Activated CD8-positive, alpha-beta memory T cell treated with anti-CD3 and anti-CD28 coated beads, Interleukin-2, amount 50 U/mL, for 4 hours (primary cell): ENCODE results near the gene RASGRF1.

Source experiments
- DNase-seq: peaks from one replicate; pipeline ENCODE4 v3.0.0-alpha.2; 2020

RASGRF1 gene

GRCh38 chr15:79066391-79067071, 24.0 kb downstream of the RASGRF1 start:
- no peak for DNase-seq

GRCh38 chr15:79065706-79066376, 24.7 kb downstream of the RASGRF1 start:
- no peak for DNase-seq

GRCh38 chr15:79065361-79065705, 25.2 kb downstream of the RASGRF1 start:
- no peak for DNase-seq

- no peak for DNase-seq
These were observed 26.1 kb downstream of the RASGRF1 start for GRCh38 chr15:79064496-79064895.

GRCh38 chr15:79060175-79060574, 30.4 kb downstream of the RASGRF1 start:
- DNase-seq: no peak

- no peak for DNase-seq
These were observed 31.5 kb downstream of the RASGRF1 start for GRCh38 chr15:79059081-79059572.

- DNase-seq: no peak
These were observed 32.2 kb downstream of the RASGRF1 start for GRCh38 chr15:79058260-79058850.

- DNase-seq: no peak
These were observed 33.5 kb downstream of the RASGRF1 start for GRCh38 chr15:79057050-79057449.

GRCh38 chr15:79054350-79054749, 36.2 kb downstream of the RASGRF1 start:
- no peak for DNase-seq

- DNase-seq: no peak
These were observed 36.7 kb downstream of the RASGRF1 start for GRCh38 chr15:79053894-79054293.

- DNase-seq: no peak
These were observed 38.4 kb downstream of the RASGRF1 start for GRCh38 chr15:79051941-79052731.

GRCh38 chr15:79051029-79051428, 39.6 kb downstream of the RASGRF1 start:
- DNase-seq: no peak

GRCh38 chr15:79050341-79050740, 40.2 kb downstream of the RASGRF1 start:
- no peak for DNase-seq

- no peak for DNase-seq
These were observed 41.2 kb downstream of the RASGRF1 start for GRCh38 chr15:79049416-79049815.

GRCh38 chr15:79047676-79048439, 42.7 kb downstream of the RASGRF1 start:
- DNase-seq: no peak

- no peak for DNase-seq
These were observed 43.7 kb downstream of the RASGRF1 start for GRCh38 chr15:79046691-79047404.

GRCh38 chr15:79045041-79045440, 45.5 kb downstream of the RASGRF1 start:
- DNase-seq: no peak

GRCh38 chr15:79042213-79042928, 48.2 kb downstream of the RASGRF1 start:
- DNase-seq: no peak

- no peak for DNase-seq
These were observed 48.9 kb downstream of the RASGRF1 start for GRCh38 chr15:79041601-79042168.

- DNase-seq: no peak
These were observed 52.7 kb downstream of the RASGRF1 start for GRCh38 chr15:79037848-79038247.

- no peak for DNase-seq
These were observed 54.3 kb downstream of the RASGRF1 start for GRCh38 chr15:79036323-79036722.
